Spleen (tissue), 11 donors: ENCODE results near the gene DDX24. TPM values are rescaled to one million over a fixed set of nuclear protein-coding genes. Genes with fewer than 3 reads are reported as not detected.

Experiments
- DNase-seq: peaks from one replicate; pipeline ENCODE4 v3.0.0-alpha.2; 2020
- H3K27ac ChIP-seq, 8 donors: fragments of 200-600 bp; sonication (generic) in 7 of 8; 1 replicate in 4 of 8; 2 replicates in 4 of 8; pipeline versions ENCODE4 v1.5.0 to v1.8.0; 2016 to 2021; ENCODE audit warnings: inconsistent platforms in 4 of 8, mild to moderate bottlenecking in 4 of 8, moderate library complexity in 1 of 8
- H3K27me3 ChIP-seq, 7 donors: fragments of 200-600 bp; sonication (generic) in 6 of 7; replicated peaks in 1 of 7; 1 replicate in 4 of 7; 2 replicates in 3 of 7; pipeline versions ENCODE4 v1.5.0 to v1.8.0; 2016 to 2021; ENCODE audit warnings: inconsistent platforms in 3 of 7, mild to moderate bottlenecking in 1 of 7
- H3K36me3 ChIP-seq, 6 donors: fragments of 200-600 bp; sonication (generic) in 5 of 6; 1 replicate in 4 of 6; 2 replicates in 2 of 6; pipeline versions ENCODE4 v1.5.0 to v1.8.0; 2016 to 2021; ENCODE audit warnings: inconsistent platforms in 2 of 6
- H3K4me1 ChIP-seq, 6 donors: fragments of 200-600 bp; sonication (generic) in 5 of 6; 1 replicate in 3 of 6; 2 replicates in 3 of 6; pipeline versions ENCODE4 v1.5.0 to v1.8.0; 2016 to 2021; ENCODE audit warnings: inconsistent platforms in 3 of 6
- H3K4me3 ChIP-seq, 8 donors: fragments of 200-600 bp; sonication (generic) in 7 of 8; 1 replicate in 4 of 8; 2 replicates in 4 of 8; pipeline versions ENCODE4 v1.5.0 to v1.8.0; 2016 to 2021; ENCODE audit warnings: inconsistent platforms in 4 of 8, mild to moderate bottlenecking in 4 of 8, moderate library complexity in 2 of 8
- H3K9me3 ChIP-seq, 8 donors: fragments of 200-600 bp; sonication (generic) in 7 of 8; 1 replicate in 4 of 8; 2 replicates in 4 of 8; pipeline versions ENCODE4 v1.5.0 to v1.8.0; 2016 to 2021; ENCODE audit warnings: inconsistent platforms in 4 of 8
- CTCF ChIP-seq, 11 experiments: fragments of 200-600 bp in 7 of 11; fragments of 450-650 bp in 4 of 11; sonication (generic) in 4 of 11; IDR thresholded peaks in 8 of 11; conservative IDR thresholded peaks in 3 of 11; 1 replicate in 7 of 11; 2 replicates in 4 of 11; pipeline versions ENCODE4 v1.4.0 to v1.8.0; 2016 to 2021; ENCODE audit warnings: antibody characterized with exemption in 11 of 11, inconsistent platforms in 4 of 11, mild to moderate bottlenecking in 1 of 11
- POLR2A ChIP-seq, 3 donors: fragments of 450-650 bp; IDR thresholded peaks; one replicate each; pipeline ENCODE4 v1.5.1; 2017; ENCODE audit warnings: antibody characterized with exemption in 3 of 3, mild to moderate bottlenecking in 1 of 3
- POLR2AphosphoS5 ChIP-seq, 3 donors: sonication (generic); formaldehyde crosslinking; IDR thresholded peaks; one replicate each; pipeline ENCODE4 v1.5.1; 2017; ENCODE audit warnings: antibody characterized with exemption in 3 of 3
- WGBS, 5 donors: extraction: QIAGEN DNeasy Blood & Tissue Kit in 3 of 5; methylation state at CpG; one replicate each; pipeline versions ENCODE4 v1.1.5 to v1.1.7; 2013 to 2018; 5-methylcytosine and 5-hydroxymethylcytosine counted together
- intact Hi-C: fragments of 100-400 bp; cut with DNase I; formaldehyde crosslinking; loops from one replicate; pipeline ENCODE4 v1.15.0; 2023; ENCODE audit warnings: low total_unique reads
- polyA plus RNA-seq, 3 donors: library from polyadenylated mRNA; stranded (reverse); fragments of 200-250 nt; gene quantifications; one replicate each; pipeline ENCODE4 v1.2.1, GENCODE V29; 2013
- total RNA-seq, 7 donors: library from RNA; depleted of rRNA in 3 of 7; stranded (reverse); fragments of >200 nt in 3 of 7; fragmentation: NEBNext Ultra II Directional in 4 of 7; extraction: Animal tissue kit (Norgen Biotek cat#: 25700) in 4 of 7; gene quantifications; one replicate each; pipeline versions ENCODE4 v1.1.0 to v1.2.1, GENCODE V29; 2016 to 2021
- donor health status: healthy with polysubstance abuse.
- donor health status: DM: no; HTN: no; CAD: no; lungs with moderate emphysema.
- donor health status: DM: no; HTN: no; CAD: no.
- donor health status: Bipolar disorder and iron deficiency.
- donor health status: healthy.
- donor health status: DM: no; HTN: no; CAD: no.
- donor health status: DM: yes; HTN: yes; CAD: no.

DDX24 gene
- total and polyA plus RNA-seq, 10 donors, result 70.8 to 251 (median 171) TPM

GRCh38 chr14:94022532-94023411, 58.2 kb downstream of the DDX24 start:
- Histone ChIP-seq H3K9me3 (no peaks in the 10 kb centered on the region), H3K4me3 (no peak overlapping the region), H3K27ac (no peak overlapping the region), H3K27me3 (peaks cover 0 to 5% (median 0%) of the 10 kb centered on the region in 7 donors), H3K36me3 (no peaks in the 10 kb centered on the region), H3K4me1 (peaks cover 0 to 22% (median 17%) of the 10 kb centered on the region in 6 donors)
- DNase-seq, result no peak
- intact Hi-C loops, result no loop called here
- WGBS, 5 donors, result 67 to 79% (median 73%) methylated on average over 10 of the region's 10 CpGs
- TF ChIP-seq POLR2A (IDR thresholded peaks at IDR 0.05) (no peak), CTCF (IDR thresholded peaks at IDR 0.05 in 8 of 11, conservative IDR thresholded peaks at IDR 0.05 in 3 of 11) (no peak), POLR2AphosphoS5 (IDR thresholded peaks at IDR 0.05) (no peak)

GRCh38 chr14:94021416-94022157, 59.4 kb downstream of the DDX24 start:
- WGBS, 5 donors, result 66 to 76% (median 67%) methylated on average over 8 to 10 of the region's 10 CpGs
- H3K4me3 ChIP-seq, result no peak overlapping the region
- H3K27ac ChIP-seq, result no peak overlapping the region
- no peaks in the 10 kb centered on the region for H3K36me3 ChIP-seq
- peaks cover 0 to 10% (median 5%) of the 10 kb centered on the region in 6 donors for H3K4me1 ChIP-seq
- no peak for TF ChIP-seq POLR2AphosphoS5 (IDR thresholded peaks at IDR 0.05)
- TF ChIP-seq POLR2A (IDR thresholded peaks at IDR 0.05), result no peak
- TF ChIP-seq CTCF (IDR thresholded peaks at IDR 0.05 in 8 of 11, conservative IDR thresholded peaks at IDR 0.05 in 3 of 11), result no peak
- DNase-seq, result no peak
- intact Hi-C loops, result no loop called here
- H3K27me3 ChIP-seq, result peaks cover 0 to 2% (median 0%) of the 10 kb centered on the region in 7 donors
- H3K9me3 ChIP-seq, result no peaks in the 10 kb centered on the region

GRCh38 chr14:94021001-94021400, 60.0 kb downstream of the DDX24 start:
- TF ChIP-seq POLR2AphosphoS5 (IDR thresholded peaks at IDR 0.05) (no peak), POLR2A (IDR thresholded peaks at IDR 0.05) (no peak), CTCF (IDR thresholded peaks at IDR 0.05 in 8 of 11, conservative IDR thresholded peaks at IDR 0.05 in 3 of 11) (no peak)
- intact Hi-C loops, result no loop called here
- WGBS, 5 donors, result 59 to 90% (median 79%) methylated on average over 2 of the region's 2 CpGs

GRCh38 chr14:94020267-94020666, 60.7 kb downstream of the DDX24 start:
- TF ChIP-seq CTCF (IDR thresholded peaks at IDR 0.05 in 8 of 11, conservative IDR thresholded peaks at IDR 0.05 in 3 of 11) (no peak), POLR2AphosphoS5 (IDR thresholded peaks at IDR 0.05) (no peak), POLR2A (IDR thresholded peaks at IDR 0.05) (no peak)
- no peaks in the 10 kb centered on the region for H3K36me3 ChIP-seq
- no peak overlapping the region for H3K4me3 ChIP-seq
- no peak for DNase-seq
- intact Hi-C loops, result no loop called here
- H3K27me3 ChIP-seq, result no peaks in the 10 kb centered on the region
- H3K27ac ChIP-seq, result no peak overlapping the region
- H3K4me1 ChIP-seq, result no peaks in the 10 kb centered on the region
- 75 to 88% (median 84%) methylated on average over 4 of the region's 4 CpGs for WGBS, 5 donors
- H3K9me3 ChIP-seq, result no peaks in the 10 kb centered on the region

More at GRCh38 chr14:94021001-94021400, 60.0 kb downstream of the DDX24 start:
- DNase-seq, result no peak
- H3K4me1 ChIP-seq, result peaks cover 0 to 5% (median 4%) of the 10 kb centered on the region in 6 donors
- no peak overlapping the region for H3K27ac ChIP-seq
- no peak overlapping the region for H3K4me3 ChIP-seq
- H3K36me3 ChIP-seq, result no peaks in the 10 kb centered on the region
- H3K27me3 ChIP-seq, result no peaks in the 10 kb centered on the region
- no peaks in the 10 kb centered on the region for H3K9me3 ChIP-seq
